Measurements from ENCODE around the gene ATPAF2.

The ATPAF2 gene

GRCh38 chr17:18025945-18026776 is 12.8 kb downstream of the ATPAF2 start:
- no peaks in the 10 kb centered on the region for H3K9me3 ChIP-seq (ENCODE audit: low read length)
- H3K79me2 ChIP-seq (ENCODE audit: insufficient read depth, low read length) = peaks cover 5% of the 10 kb centered on the region; the same call in 1 of the 2 replicates
- H3K36me3 ChIP-seq (ENCODE audit: insufficient read depth, low read length) = peaks cover 50% of the 10 kb centered on the region
- no peak overlapping the region for H3K4me2 ChIP-seq (ENCODE audit: low read length)
- no peak overlapping the region for H3K27ac ChIP-seq (ENCODE audit: low read depth, low read length, poor library complexity, severe bottlenecking)
- no peak overlapping the region for H2AFZ ChIP-seq (ENCODE audit: low read length)
- H3K27me3 ChIP-seq (ENCODE audit: insufficient read depth, low read length) = no peaks in the 10 kb centered on the region
- H3F3A ChIP-seq (ENCODE audit: insufficient read depth, low read length) = no peaks in the 10 kb centered on the region
- H4K20me1 ChIP-seq (ENCODE audit: insufficient read depth, low read length) = no peaks in the 10 kb centered on the region
- no peak overlapping the region for H3K4me3 ChIP-seq (ENCODE audit: low read depth, low read length, poor library complexity, severe bottlenecking)
- no peak overlapping the region for H3K9ac ChIP-seq (ENCODE audit: low read length)
- no peaks in the 10 kb centered on the region for H3K9me2 ChIP-seq (ENCODE audit: low read depth, low read length)
- H3K4me1 ChIP-seq (ENCODE audit: insufficient read depth, low read length, severe bottlenecking) = no peaks in the 10 kb centered on the region
- no peak for TF ChIP-seq EZH2 (IDR thresholded peaks at IDR 0.05; ENCODE audit: borderline replicate concordance, low read length)

- Histone ChIP-seq H3K79me2 (ENCODE audit: insufficient read depth, low read length) (peaks cover 5% of the 10 kb centered on the region; the same call in 1 of the 2 replicates), H3K27ac (ENCODE audit: low read depth, low read length, poor library complexity, severe bottlenecking) (no peak overlapping the region), H3K4me2 (ENCODE audit: low read length) (no peak overlapping the region), H3K4me1 (ENCODE audit: insufficient read depth, low read length, severe bottlenecking) (no peaks in the 10 kb centered on the region), H2AFZ (ENCODE audit: low read length) (no peak overlapping the region), H3K9me2 (ENCODE audit: low read depth, low read length) (no peaks in the 10 kb centered on the region), H4K20me1 (ENCODE audit: insufficient read depth, low read length) (no peaks in the 10 kb centered on the region), H3K36me3 (ENCODE audit: insufficient read depth, low read length) (peaks cover 55% of the 10 kb centered on the region), H3K4me3 (ENCODE audit: low read depth, low read length, poor library complexity, severe bottlenecking) (no peak overlapping the region), H3K27me3 (ENCODE audit: insufficient read depth, low read length) (no peaks in the 10 kb centered on the region), H3F3A (ENCODE audit: insufficient read depth, low read length) (no peaks in the 10 kb centered on the region), H3K9ac (ENCODE audit: low read length) (no peak overlapping the region), H3K9me3 (ENCODE audit: low read length) (no peaks in the 10 kb centered on the region)
- TF ChIP-seq EZH2 (IDR thresholded peaks at IDR 0.05; ENCODE audit: borderline replicate concordance, low read length) = no peak
Measured at GRCh38 chr17:18025241-18025944, 13.6 kb downstream of the ATPAF2 start.

GRCh38 chr17:18021372-18021771 is 17.6 kb downstream of the ATPAF2 start:
- no peaks in the 10 kb centered on the region for H3K9me3 ChIP-seq (ENCODE audit: low read length)
- H3K9me2 ChIP-seq (ENCODE audit: low read depth, low read length) = no peaks in the 10 kb centered on the region
- peaks cover 41% of the 10 kb centered on the region; the same call in 1 of the 2 replicates for H3K36me3 ChIP-seq (ENCODE audit: insufficient read depth, low read length)
- no peak for TF ChIP-seq EZH2 (IDR thresholded peaks at IDR 0.05; ENCODE audit: borderline replicate concordance, low read length)
- TF ChIP-seq CTCF (IDR thresholded peaks at IDR 0.05; ENCODE audit: low read length) = no peak
- H3K4me1 ChIP-seq (ENCODE audit: insufficient read depth, low read length, severe bottlenecking) = no peaks in the 10 kb centered on the region
- H3K27ac ChIP-seq (ENCODE audit: low read depth, low read length, poor library complexity, severe bottlenecking) = no peak overlapping the region
- H2AFZ ChIP-seq (ENCODE audit: low read length) = no peak overlapping the region
- no peaks in the 10 kb centered on the region for H3K79me2 ChIP-seq (ENCODE audit: insufficient read depth, low read length)
- H3F3A ChIP-seq (ENCODE audit: insufficient read depth, low read length) = no peaks in the 10 kb centered on the region
- H3K4me2 ChIP-seq (ENCODE audit: low read length) = no peak overlapping the region
- no peaks in the 10 kb centered on the region for H3K27me3 ChIP-seq (ENCODE audit: insufficient read depth, low read length)
- no peak overlapping the region for H3K9ac ChIP-seq (ENCODE audit: low read length)
- no peaks in the 10 kb centered on the region for H4K20me1 ChIP-seq (ENCODE audit: insufficient read depth, low read length)
- H3K4me3 ChIP-seq (ENCODE audit: low read depth, low read length, poor library complexity, severe bottlenecking) = no peak overlapping the region

DNA sequence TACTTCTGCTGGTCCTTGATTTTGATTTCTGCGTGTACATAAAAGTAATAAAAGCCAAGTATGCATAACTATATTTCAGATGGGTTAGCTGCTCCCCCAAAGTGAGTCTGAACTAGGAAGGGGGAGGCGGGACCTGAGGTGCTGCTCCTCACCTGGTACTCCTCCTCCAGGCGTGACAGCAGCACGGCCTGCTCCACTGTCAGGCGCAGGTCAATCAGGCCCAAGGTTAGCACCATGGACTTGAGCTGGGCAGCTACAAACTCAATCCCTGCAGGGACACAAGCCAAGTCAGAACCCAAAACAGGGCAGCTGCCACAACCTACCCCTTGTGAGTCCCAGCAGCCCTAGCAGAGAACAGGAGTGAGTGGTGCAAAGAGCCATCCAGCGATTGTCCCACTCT is 18.0 kb downstream of the ATPAF2 start:
- Histone ChIP-seq H3K9ac (ENCODE audit: low read length) (no peak overlapping the region), H4K20me1 (ENCODE audit: insufficient read depth, low read length) (no peaks in the 10 kb centered on the region), H3K4me3 (ENCODE audit: low read depth, low read length, poor library complexity, severe bottlenecking) (no peak overlapping the region), H3K27ac (ENCODE audit: low read depth, low read length, poor library complexity, severe bottlenecking) (no peak overlapping the region), H2AFZ (ENCODE audit: low read length) (no peak overlapping the region), H3F3A (ENCODE audit: insufficient read depth, low read length) (no peaks in the 10 kb centered on the region), H3K79me2 (ENCODE audit: insufficient read depth, low read length) (no peaks in the 10 kb centered on the region), H3K9me2 (ENCODE audit: low read depth, low read length) (no peaks in the 10 kb centered on the region), H3K27me3 (ENCODE audit: insufficient read depth, low read length) (no peaks in the 10 kb centered on the region), H3K9me3 (ENCODE audit: low read length) (no peaks in the 10 kb centered on the region), H3K4me1 (ENCODE audit: insufficient read depth, low read length, severe bottlenecking) (no peaks in the 10 kb centered on the region), H3K4me2 (ENCODE audit: low read length) (no peak overlapping the region), H3K36me3 (ENCODE audit: insufficient read depth, low read length) (peaks cover 39% of the 10 kb centered on the region; the same call in 1 of the 2 replicates)
- TF ChIP-seq EZH2 (IDR thresholded peaks at IDR 0.05; ENCODE audit: borderline replicate concordance, low read length) = no peak
- no peak for TF ChIP-seq CTCF (IDR thresholded peaks at IDR 0.05; ENCODE audit: low read length)

Data from OCI-LY1 (cell line).